PFSK-1 (cell line): Measurements from ENCODE around the gene FXYD4.

Experiments used
- POLR2AphosphoS5 ChIP-seq: IDR thresholded peaks from 2 replicates; pipeline ENCODE4 v1.6.1; 2012; ENCODE audit warnings: low read depth, mild to moderate bottlenecking, control low read depth, low read length, moderate library complexity
- REST ChIP-seq, 2 experiments: IDR thresholded peaks; 2 replicates each; pipeline versions ENCODE4 v1.6.1 to v1.8.0; 2011 to 2012; ENCODE audit warnings: low read depth in 2 of 2, low read length in 2 of 2, control low read depth in 1 of 2, inconsistent platforms in 1 of 2, mild to moderate bottlenecking in 1 of 2, moderate library complexity in 1 of 2; ENCODE audit not compliant: insufficient read depth in 1 of 2
- SIN3A ChIP-seq: IDR thresholded peaks from 2 replicates; pipeline ENCODE4 v1.6.1; 2012; ENCODE audit warnings: mild to moderate bottlenecking, low read length, moderate library complexity, borderline replicate concordance; ENCODE audit not compliant: insufficient read depth

GRCh38 chr10:43376046-43376635 lies 4.7 kb downstream of the FXYD4 start:
- no peak for TF ChIP-seq REST (IDR thresholded peaks at IDR 0.05; ENCODE audit: insufficient read depth in 1 of 2, low read depth in 2 of 2, low read length in 2 of 2)
- no peak for TF ChIP-seq SIN3A
- TF ChIP-seq POLR2AphosphoS5 = no peak
